SK-N-SH treated with all-trans-retinoic acid at 6 μM for 48 hours (cell line): ENCODE measurements around the gene ACCS.

ENCODE experiments used
- ESRRG ChIP-seq: fragments of 250-450 bp; sonication (Bioruptor Pico); IDR thresholded peaks from 2 replicates; pipeline ENCODE4 v1.6.1; 2021; ENCODE audit warnings: mild to moderate bottlenecking
- GLIS3 ChIP-seq: fragments of 250-450 bp; sonication (Bioruptor Pico); IDR thresholded peaks from 2 replicates; pipeline ENCODE4 v1.5.0; 2020; ENCODE audit warnings: mild to moderate bottlenecking, moderate library complexity
- ZNF70 ChIP-seq: fragments of 450-650 bp; formaldehyde crosslinking; IDR thresholded peaks from 2 replicates; pipeline ENCODE4 v1.5.0; 2020; ENCODE audit warnings: mild to moderate bottlenecking, moderate library complexity
- ZNF8 ChIP-seq: fragments of 450-650 bp; formaldehyde crosslinking; IDR thresholded peaks from 2 replicates; pipeline ENCODE4 v1.5.0; 2020; ENCODE audit warnings: mild to moderate bottlenecking, moderate library complexity
- TF ChIP-seq, protein P1 (sequence below): fragments of 250-450 bp; sonication (Bioruptor Pico); IDR thresholded peaks from 2 replicates; pipeline ENCODE4 v1.8.0; 2021; ENCODE audit warnings: low read depth, mild to moderate bottlenecking, moderate library complexity, borderline replicate concordance
- TF ChIP-seq, protein P2 (sequence below): fragments of 250-450 bp; sonication (Bioruptor Pico); IDR thresholded peaks from 2 replicates; pipeline ENCODE4 v1.5.1; 2021; ENCODE audit warnings: mild to moderate bottlenecking, moderate library complexity

Gene ACCS

DNA sequence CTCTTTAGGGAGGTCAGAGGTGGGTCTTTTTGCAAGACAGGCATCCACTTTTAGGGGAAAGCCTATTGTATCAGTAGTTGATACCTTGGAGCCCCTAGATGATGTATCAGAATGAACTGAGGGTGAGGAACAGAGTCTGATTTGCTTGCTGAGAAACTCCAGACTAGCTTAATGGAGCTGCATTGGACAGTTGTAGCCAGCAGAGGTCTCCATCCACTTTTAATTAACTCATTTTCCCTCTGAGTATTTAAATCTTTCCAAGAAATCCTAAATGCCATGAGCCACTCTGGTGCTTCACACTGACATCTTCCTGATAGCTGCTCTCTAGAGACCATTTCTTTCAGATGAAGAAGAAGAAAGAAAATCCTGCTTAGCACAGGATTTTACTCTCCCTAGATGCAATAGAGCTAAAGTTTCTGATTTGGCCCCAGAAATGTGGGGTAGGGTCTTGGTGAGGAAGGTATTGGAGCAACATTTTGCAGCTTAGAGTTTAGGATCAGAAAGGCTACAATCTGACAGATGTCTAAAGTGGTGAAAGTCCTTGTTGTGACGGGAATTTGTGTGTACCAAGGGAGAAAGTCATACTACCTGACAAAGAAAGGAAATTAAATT lies 67.4 kb downstream of the ACCS start (continued):
- TF ChIP-seq, protein P1, sequence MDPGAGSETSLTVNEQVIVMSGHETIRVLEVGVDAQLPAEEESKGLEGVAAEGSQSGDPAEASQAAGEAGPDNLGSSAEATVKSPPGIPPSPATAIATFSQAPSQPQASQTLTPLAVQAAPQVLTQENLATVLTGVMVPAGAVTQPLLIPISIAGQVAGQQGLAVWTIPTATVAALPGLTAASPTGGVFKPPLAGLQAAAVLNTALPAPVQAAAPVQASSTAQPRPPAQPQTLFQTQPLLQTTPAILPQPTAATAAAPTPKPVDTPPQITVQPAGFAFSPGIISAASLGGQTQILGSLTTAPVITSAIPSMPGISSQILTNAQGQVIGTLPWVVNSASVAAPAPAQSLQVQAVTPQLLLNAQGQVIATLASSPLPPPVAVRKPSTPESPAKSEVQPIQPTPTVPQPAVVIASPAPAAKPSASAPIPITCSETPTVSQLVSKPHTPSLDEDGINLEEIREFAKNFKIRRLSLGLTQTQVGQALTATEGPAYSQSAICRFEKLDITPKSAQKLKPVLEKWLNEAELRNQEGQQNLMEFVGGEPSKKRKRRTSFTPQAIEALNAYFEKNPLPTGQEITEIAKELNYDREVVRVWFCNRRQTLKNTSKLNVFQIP (CRISPR knock-in tag), result no peak
- TF ChIP-seq GLIS3 (CRISPR knock-in tag), result no peak
- no peak for TF ChIP-seq ZNF8 (CRISPR knock-in tag)
- TF ChIP-seq, protein P2, sequence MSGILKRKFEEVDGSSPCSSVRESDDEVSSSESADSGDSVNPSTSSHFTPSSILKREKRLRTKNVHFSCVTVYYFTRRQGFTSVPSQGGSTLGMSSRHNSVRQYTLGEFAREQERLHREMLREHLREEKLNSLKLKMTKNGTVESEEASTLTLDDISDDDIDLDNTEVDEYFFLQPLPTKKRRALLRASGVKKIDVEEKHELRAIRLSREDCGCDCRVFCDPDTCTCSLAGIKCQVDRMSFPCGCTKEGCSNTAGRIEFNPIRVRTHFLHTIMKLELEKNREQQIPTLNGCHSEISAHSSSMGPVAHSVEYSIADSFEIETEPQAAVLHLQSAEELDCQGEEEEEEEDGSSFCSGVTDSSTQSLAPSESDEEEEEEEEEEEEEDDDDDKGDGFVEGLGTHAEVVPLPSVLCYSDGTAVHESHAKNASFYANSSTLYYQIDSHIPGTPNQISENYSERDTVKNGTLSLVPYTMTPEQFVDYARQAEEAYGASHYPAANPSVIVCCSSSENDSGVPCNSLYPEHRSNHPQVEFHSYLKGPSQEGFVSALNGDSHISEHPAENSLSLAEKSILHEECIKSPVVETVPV, result no peak
- no peak for TF ChIP-seq ESRRG
- no peak for TF ChIP-seq ZNF70 (CRISPR knock-in tag)
- TF ChIP-seq, all 23 proteins: peak for 0
